AG04449 (cell line): ENCODE measurements around the gene MANBA.

Source experiments
- CTCF ChIA-PET: fragments of 350-600 bp; formaldehyde crosslinking; extraction: SDS; loops from one replicate; lab custom pipeline; 2021; ENCODE audit warnings: antibody characterized with exemption; lab: Yijun Ruan, JAX
- POLR2A ChIA-PET: fragments of 400-600, 350-600 bp; formaldehyde crosslinking; extraction: SDS; loops from one replicate; lab custom pipeline; 2020; ENCODE audit warnings: antibody characterized with exemption, inconsistent platforms; lab: Yijun Ruan, JAX
- DNase-seq: peaks from one replicate; pipeline ENCODE4 v3.0.0-alpha.2; 2010; ENCODE audit warnings: low read depth, low spot score
- H3K4me3 ChIP-seq: 2 replicates; pipeline ENCODE4 v1.5.1; 2011; ENCODE audit warnings: low read depth, mild to moderate bottlenecking, control low read depth, low read length
- TF ChIP-seq, protein P1 (sequence below): IDR thresholded peaks from one replicate; pipeline ENCODE4 v1.5.1; 2011; ENCODE audit warnings: mild to moderate bottlenecking, moderate library complexity, low read length, control low read depth, inconsistent platforms; ENCODE audit not compliant: insufficient read depth; ENCODE audit errors: missing control alignments

MANBA gene

DNA sequence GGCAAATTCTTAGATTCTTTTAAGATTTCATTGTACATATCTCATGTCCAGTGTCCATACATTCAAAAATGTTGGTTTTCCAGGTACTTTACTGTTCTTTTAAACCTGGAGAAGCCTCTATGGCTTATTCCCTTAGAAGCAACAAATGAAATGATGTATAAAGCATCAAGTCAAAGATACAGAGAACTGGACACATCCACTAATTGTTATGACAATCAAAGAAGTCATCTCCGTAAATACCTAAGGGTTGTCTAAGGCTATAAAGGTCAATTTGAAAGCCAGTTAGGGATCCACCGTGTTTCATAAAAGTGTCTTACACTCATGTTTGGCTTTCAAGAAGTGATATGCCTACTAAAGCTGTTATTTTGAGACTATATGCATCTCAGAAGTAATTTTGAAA lies 34.2 kb upstream of the MANBA start:
- CTCF ChIA-PET = interaction anchor here (0.9 to 1.5 kb wide), 3 partner anchors 10 to 216 kb away, joined by 3 to 4 read pairs (median 3); no protein-coding TSS in a partner anchor
- POLR2A ChIA-PET = no interaction called here
- TF ChIP-seq, protein P1, sequence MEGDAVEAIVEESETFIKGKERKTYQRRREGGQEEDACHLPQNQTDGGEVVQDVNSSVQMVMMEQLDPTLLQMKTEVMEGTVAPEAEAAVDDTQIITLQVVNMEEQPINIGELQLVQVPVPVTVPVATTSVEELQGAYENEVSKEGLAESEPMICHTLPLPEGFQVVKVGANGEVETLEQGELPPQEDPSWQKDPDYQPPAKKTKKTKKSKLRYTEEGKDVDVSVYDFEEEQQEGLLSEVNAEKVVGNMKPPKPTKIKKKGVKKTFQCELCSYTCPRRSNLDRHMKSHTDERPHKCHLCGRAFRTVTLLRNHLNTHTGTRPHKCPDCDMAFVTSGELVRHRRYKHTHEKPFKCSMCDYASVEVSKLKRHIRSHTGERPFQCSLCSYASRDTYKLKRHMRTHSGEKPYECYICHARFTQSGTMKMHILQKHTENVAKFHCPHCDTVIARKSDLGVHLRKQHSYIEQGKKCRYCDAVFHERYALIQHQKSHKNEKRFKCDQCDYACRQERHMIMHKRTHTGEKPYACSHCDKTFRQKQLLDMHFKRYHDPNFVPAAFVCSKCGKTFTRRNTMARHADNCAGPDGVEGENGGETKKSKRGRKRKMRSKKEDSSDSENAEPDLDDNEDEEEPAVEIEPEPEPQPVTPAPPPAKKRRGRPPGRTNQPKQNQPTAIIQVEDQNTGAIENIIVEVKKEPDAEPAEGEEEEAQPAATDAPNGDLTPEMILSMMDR = no peak
- no peak for DNase-seq
- H3K4me3 ChIP-seq = no peak overlapping the region

DNA sequence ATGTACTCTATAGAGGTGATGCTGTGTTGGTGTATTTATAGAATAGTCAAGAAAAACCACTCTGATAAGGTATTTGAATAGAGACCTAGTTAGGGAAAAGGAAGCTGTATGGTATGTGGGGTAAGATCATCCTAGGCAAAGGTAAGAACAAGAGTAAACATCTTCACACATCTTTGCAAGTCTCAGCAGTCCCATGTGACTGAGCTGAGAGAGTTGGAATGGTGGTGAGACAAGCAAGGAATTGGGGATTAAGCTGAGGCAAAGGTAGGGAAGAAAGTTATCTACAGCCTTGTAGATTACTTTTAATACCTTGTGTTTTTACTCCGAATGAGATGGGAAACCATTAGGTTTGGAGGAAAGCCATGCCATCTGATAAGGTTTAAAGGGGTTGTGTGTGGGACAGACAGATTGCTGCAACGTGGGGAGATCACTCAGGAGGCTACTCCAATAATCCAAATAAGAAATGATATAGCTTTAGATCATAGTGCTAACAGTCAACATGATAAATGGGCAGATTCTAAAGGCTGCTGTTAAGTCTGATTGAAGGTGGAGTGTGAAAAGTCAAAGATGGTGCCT lies 31.7 kb upstream of the MANBA start:
- H3K4me3 ChIP-seq = no peak overlapping the region
- CTCF ChIA-PET = interaction anchor here (1.2 kb wide), 1 partner anchor 17 kb away, joined by 5 read pairs; no protein-coding TSS in a partner anchor
- TF ChIP-seq, protein P1 = no peak
- DNase-seq = no peak
- POLR2A ChIA-PET = no interaction called here

DNA sequence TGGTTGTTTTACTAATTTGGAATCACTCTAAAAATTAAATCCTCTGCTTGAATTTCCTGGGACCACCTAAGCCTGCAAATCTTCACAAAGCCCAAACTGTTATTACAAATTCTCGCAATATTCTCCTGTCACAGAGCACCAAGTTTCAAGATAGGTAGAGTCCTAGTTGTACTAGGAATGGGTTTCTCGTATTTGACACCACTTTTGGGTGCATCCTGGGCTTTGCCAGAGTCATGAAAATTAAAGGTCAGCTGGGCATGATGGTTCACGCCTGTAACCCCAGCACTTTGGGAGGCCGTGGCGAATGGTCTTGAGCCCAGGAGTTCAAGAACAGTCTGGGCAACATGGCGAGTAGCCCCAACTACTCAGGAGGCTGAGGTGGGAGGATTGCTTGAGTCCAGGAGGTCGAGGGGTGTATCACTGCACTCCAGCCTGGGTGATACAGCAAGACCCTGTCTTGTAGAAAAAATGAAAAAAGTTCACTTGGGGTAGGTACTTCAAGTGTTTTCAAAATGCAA lies 30.6 kb upstream of the MANBA start:
- no peak for DNase-seq
- no peak overlapping the region for H3K4me3 ChIP-seq
- TF ChIP-seq, protein P1 = no peak
- POLR2A ChIA-PET = no interaction called here
- CTCF ChIA-PET = interaction anchor here (1.6 kb wide), 1 partner anchor 8 kb away, joined by 4 read pairs; no protein-coding TSS in a partner anchor

DNA sequence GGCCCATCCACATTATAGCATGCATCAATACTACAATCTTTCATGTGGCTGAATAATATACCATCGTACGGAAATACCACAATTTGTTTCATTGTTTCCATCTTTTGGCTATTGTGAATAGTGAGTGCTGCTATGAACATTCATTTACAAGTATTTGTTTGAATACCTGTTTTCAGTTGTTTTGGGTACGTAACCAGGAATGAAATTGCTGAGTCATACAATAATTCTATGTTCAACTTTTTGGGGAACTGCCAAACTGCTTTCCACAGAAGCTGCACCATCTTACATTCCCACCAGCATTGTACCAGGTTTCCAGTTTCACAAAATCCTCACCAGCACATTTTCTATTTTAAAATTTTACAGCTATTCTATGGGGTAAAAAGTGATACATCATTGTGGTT lies 28.5 kb upstream of the MANBA start:
- CTCF ChIA-PET = no interaction called here
- no peak overlapping the region for H3K4me3 ChIP-seq
- POLR2A ChIA-PET = no interaction called here
- TF ChIP-seq, protein P1 = no peak
- DNase-seq = peak; percentile 33

DNA sequence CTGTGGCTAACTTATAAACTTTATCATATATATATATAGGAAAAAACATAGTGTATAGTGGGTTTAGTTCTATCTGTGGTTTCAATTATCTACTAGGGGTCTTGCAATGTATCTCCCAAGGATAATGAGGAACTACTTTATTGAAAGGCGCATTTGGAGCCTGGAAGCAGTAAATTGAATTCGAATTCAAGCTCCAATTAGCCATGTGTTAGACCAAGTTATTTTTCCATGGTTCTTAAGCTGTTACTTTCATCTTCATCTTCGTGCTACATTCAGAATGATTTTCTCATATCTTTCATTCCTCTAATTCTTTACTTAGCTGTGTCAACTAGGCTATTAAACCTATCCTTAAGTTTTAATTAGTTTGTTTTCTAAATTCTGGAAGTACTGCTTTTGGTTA lies 27.2 kb upstream of the MANBA start:
- POLR2A ChIA-PET = no interaction called here
- H3K4me3 ChIP-seq = no peak overlapping the region
- CTCF ChIA-PET = interaction anchor here (0.5 kb wide), 1 partner anchor 22 kb away, joined by 3 read pairs; no protein-coding TSS in a partner anchor
- DNase-seq = no peak
- TF ChIP-seq, protein P1 = no peak

DNA sequence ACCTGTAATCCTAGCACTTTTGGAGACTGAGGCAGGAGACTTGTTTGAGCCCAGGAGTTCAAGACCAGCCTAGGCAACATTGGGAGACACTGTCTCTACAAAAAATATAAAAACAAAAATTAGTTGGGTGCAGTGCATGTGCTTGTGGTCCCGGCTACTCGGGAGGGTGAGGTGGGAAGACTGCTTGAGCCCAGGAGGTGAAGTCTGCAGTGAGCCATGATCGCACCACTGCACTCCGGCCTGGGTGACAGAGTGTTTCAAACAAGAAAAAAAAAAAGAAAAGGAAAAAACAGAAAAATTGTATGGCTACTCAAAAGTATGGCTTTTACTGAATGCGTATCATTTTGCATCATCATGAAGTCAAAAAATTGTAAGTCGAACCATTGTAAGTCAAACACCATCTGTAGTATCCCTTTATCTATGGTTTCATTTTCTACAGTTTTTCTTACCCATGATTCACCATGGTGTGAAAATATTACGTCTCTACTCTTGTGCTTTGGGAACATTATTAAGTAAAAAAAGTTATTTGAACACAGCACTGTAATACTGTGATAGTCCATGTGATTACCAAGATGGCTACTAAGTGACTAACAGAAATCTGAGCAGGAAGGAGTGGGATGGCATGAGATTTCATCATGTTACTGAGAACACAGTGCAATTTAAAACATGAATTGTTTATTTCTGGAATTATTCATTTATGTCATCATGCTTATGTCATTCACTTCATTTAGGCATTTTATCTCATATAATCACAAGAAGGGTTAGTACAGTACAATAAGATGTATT lies 26.5 kb upstream of the MANBA start:
- POLR2A ChIA-PET = no interaction called here
- no peak overlapping the region for H3K4me3 ChIP-seq
- TF ChIP-seq, protein P1 = no peak
- CTCF ChIA-PET = no interaction called here
- no peak for DNase-seq
